ENCODE results near the gene NME8. TPM values are rescaled to one million over a fixed set of nuclear protein-coding genes. Genes with fewer than 3 reads are reported as not detected.

Gene NME8
- total RNA-seq, 1 donor from 2014 or later, result not detected

GRCh38 chr7:37930226-37930948 lies 82.0 kb downstream of the NME8 start:
- DNase-seq (ENCODE audit: low read depth), result peak; percentile 89
- Histone ChIP-seq H3K36me3 (ENCODE audit: insufficient read depth, low read length) (no peaks in the 10 kb centered on the region), H4K20me1 (ENCODE audit: insufficient read depth, low read length) (peaks cover 10% of the 10 kb centered on the region), H3K27ac (ENCODE audit: low read depth, low read length) (peak overlapping the region; percentile 62), H3K9me3 (ENCODE audit: insufficient read depth, low read depth, low read length) (no peaks in the 10 kb centered on the region), H3K9ac (ENCODE audit: low read length) (peak overlapping the region; percentile 28), H3K27me3 (ENCODE audit: insufficient read depth, low read length) (no peaks in the 10 kb centered on the region), H3K4me3 (ENCODE audit: insufficient read depth, low read depth, low read length) (no peak overlapping the region), H3K4me1 (ENCODE audit: insufficient read depth, low read length) (peaks cover 14% of the 10 kb centered on the region), H3K4me2 (ENCODE audit: low read length) (peak overlapping the region; percentile 71), H3K79me2 (ENCODE audit: insufficient read depth, low read length) (peaks cover 24% of the 10 kb centered on the region), H2AFZ (ENCODE audit: low read depth, low read length) (no peak overlapping the region)
- Mint-ChIP-seq H3K36me3 (ENCODE audit: low read depth, unreplicated experiment) (no peaks in the 10 kb centered on the region), H3K27ac (ENCODE audit: unreplicated experiment) (no peak overlapping the region), H3K4me3 (ENCODE audit: unreplicated experiment) (no peak overlapping the region), H3K27me3 (ENCODE audit: low read depth, unreplicated experiment) (no peaks in the 10 kb centered on the region), H3K9me3 (ENCODE audit: unreplicated experiment) (peaks cover 2% of the 10 kb centered on the region), H3K4me1 (ENCODE audit: low read depth, unreplicated experiment) (peaks cover 3% of the 10 kb centered on the region)
- FAIRE-seq, result no peak
- TF ChIP-seq CTCF (IDR thresholded peaks at IDR 0.05; ENCODE audit: insufficient read depth, low read depth, low read length) (no peak), EZH2 (IDR thresholded peaks at IDR 0.05; ENCODE audit: insufficient read depth, low read length) (no peak)

DNA sequence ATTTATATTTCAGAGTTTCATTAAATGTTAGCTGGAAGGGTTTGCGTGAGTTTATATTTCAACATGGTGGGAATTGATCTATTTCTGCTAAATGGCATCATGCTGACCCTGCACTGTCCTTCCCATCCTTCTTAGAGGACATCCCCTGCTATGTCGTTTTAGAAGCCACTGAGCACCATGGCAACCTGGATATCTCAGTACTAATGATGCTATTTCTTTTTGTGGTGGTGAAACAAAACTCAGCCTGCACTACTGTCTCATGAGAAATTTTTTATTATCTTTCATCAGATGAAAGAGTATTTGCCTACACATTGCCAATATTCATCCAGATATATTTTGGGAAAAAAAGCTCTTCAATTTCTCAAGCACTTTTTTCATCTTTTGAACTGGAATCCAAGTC lies 84.1 kb downstream of the NME8 start:
- FAIRE-seq (no peak), DNase-seq (ENCODE audit: low read depth) (no peak)
- no peak overlapping the region for H3K4me3 Mint-ChIP-seq (ENCODE audit: unreplicated experiment)
- Histone ChIP-seq H3K4me1 (ENCODE audit: insufficient read depth, low read length) (peaks cover 14% of the 10 kb centered on the region), H3K9me3 (ENCODE audit: insufficient read depth, low read depth, low read length) (no peaks in the 10 kb centered on the region), H3K9ac (ENCODE audit: low read length) (no peak overlapping the region), H3K79me2 (ENCODE audit: insufficient read depth, low read length) (peaks cover 14% of the 10 kb centered on the region), H3K4me3 (ENCODE audit: insufficient read depth, low read depth, low read length) (no peak overlapping the region), H3K36me3 (ENCODE audit: insufficient read depth, low read length) (no peaks in the 10 kb centered on the region), H2AFZ (ENCODE audit: low read depth, low read length) (no peak overlapping the region), H4K20me1 (ENCODE audit: insufficient read depth, low read length) (peaks cover 10% of the 10 kb centered on the region), H3K27ac (ENCODE audit: low read depth, low read length) (no peak overlapping the region), H3K27me3 (ENCODE audit: insufficient read depth, low read length) (no peaks in the 10 kb centered on the region), H3K4me2 (ENCODE audit: low read length) (no peak overlapping the region)
- no peaks in the 10 kb centered on the region for H3K36me3 Mint-ChIP-seq (ENCODE audit: low read depth, unreplicated experiment)
- H3K27ac Mint-ChIP-seq (ENCODE audit: unreplicated experiment), result no peak overlapping the region
- peaks cover 3% of the 10 kb centered on the region for H3K4me1 Mint-ChIP-seq (ENCODE audit: low read depth, unreplicated experiment)
- H3K9me3 Mint-ChIP-seq (ENCODE audit: unreplicated experiment), result peaks cover 3% of the 10 kb centered on the region
- no peak for TF ChIP-seq CTCF (IDR thresholded peaks at IDR 0.05; ENCODE audit: insufficient read depth, low read depth, low read length)
- no peak for TF ChIP-seq EZH2 (IDR thresholded peaks at IDR 0.05; ENCODE audit: insufficient read depth, low read length)
- no peaks in the 10 kb centered on the region for H3K27me3 Mint-ChIP-seq (ENCODE audit: low read depth, unreplicated experiment)

DNA sequence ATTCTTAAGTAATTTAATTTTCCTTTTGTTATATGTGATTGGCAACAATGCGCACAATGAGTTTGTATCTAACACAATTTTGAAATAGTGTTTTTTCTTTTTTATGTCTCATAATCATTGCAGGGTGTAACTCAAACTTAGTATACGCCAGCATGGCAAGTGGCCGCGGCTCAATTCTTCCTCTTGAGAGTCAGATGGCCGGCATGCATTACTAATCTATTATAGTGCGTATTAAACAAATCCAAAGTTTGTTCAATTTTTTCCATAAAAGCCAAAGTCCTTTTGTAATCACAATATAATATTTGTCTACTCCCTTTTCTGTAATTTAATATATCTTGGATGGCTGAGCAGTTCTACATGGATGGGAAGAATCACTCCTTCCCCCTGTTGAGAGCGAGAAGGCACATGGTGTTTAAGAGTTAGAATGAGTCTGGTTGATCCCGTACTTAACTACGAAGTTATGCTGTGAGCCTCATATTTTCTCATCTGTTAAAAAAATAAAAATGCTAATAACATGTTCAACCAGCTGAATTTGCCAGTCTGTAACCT lies 84.7 kb downstream of the NME8 start:
- FAIRE-seq, result no peak
- H3K4me1 Mint-ChIP-seq (ENCODE audit: low read depth, unreplicated experiment), result peaks cover 3% of the 10 kb centered on the region

More for the DNA sequence above, 84.7 kb downstream of the NME8 start:
- Mint-ChIP-seq H3K9me3 (ENCODE audit: unreplicated experiment) (peaks cover 3% of the 10 kb centered on the region), H3K4me3 (ENCODE audit: unreplicated experiment) (no peak overlapping the region), H3K27ac (ENCODE audit: unreplicated experiment) (no peak overlapping the region), H3K27me3 (ENCODE audit: low read depth, unreplicated experiment) (no peaks in the 10 kb centered on the region), H3K36me3 (ENCODE audit: low read depth, unreplicated experiment) (no peaks in the 10 kb centered on the region)
- Histone ChIP-seq H3K36me3 (ENCODE audit: insufficient read depth, low read length) (no peaks in the 10 kb centered on the region), H3K27ac (ENCODE audit: low read depth, low read length) (no peak overlapping the region), H2AFZ (ENCODE audit: low read depth, low read length) (no peak overlapping the region), H3K4me1 (ENCODE audit: insufficient read depth, low read length) (peaks cover 14% of the 10 kb centered on the region), H3K4me3 (ENCODE audit: insufficient read depth, low read depth, low read length) (no peak overlapping the region), H3K79me2 (ENCODE audit: insufficient read depth, low read length) (peaks cover 14% of the 10 kb centered on the region), H3K27me3 (ENCODE audit: insufficient read depth, low read length) (no peaks in the 10 kb centered on the region), H3K4me2 (ENCODE audit: low read length) (no peak overlapping the region), H3K9ac (ENCODE audit: low read length) (no peak overlapping the region), H3K9me3 (ENCODE audit: insufficient read depth, low read depth, low read length) (no peaks in the 10 kb centered on the region), H4K20me1 (ENCODE audit: insufficient read depth, low read length) (peaks cover 6% of the 10 kb centered on the region)
- TF ChIP-seq EZH2 (IDR thresholded peaks at IDR 0.05; ENCODE audit: insufficient read depth, low read length) (no peak), CTCF (IDR thresholded peaks at IDR 0.05; ENCODE audit: insufficient read depth, low read depth, low read length) (no peak)
- no peak for DNase-seq (ENCODE audit: low read depth)
